ENCODE results near the gene RBL2. TPM values are rescaled to one million over a fixed set of nuclear protein-coding genes. Genes with fewer than 3 reads are reported as not detected.

RBL2 gene
- total RNA-seq, 1 experiment from 2014 or later: 39.6 TPM

DNA sequence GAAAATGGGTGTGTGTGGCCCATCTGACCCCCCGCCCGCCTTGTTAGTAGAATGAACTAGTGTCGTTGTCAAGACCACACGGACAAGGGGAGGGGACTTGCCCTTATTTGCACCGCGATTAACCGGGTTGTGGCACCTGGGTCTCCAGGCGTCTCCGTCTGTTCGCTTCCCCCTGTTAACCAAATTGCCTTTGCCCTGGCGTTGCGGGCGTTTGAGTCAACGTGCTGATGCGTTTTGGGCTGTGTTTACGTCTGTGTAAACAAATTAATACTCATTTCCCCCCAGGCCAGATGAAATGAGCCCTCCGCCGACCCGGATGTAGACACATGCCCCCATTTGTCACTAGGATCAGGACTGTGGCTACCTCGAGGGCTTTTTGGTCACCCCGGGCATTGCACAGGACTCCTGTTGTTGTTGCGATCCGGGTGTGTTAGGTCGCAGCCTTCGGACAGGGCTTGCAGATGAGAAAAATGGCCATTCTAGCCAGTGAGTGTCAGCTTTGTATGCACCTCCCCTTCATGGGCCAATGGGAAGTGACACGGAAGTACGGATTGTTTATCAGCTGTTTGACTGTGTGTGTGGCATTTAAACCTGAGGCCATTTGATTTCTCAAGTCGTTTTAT, 906 bp downstream of the RBL2 start:
- BruUV-seq (replicated peaks): no TSS peak
- intact Hi-C loops (cut with micrococcal nuclease; ENCODE audit: unreplicated experiment): no loop called here
- H3K27ac ChIP-seq (ENCODE audit: low read depth, low read length, poor library complexity, severe bottlenecking): peak overlapping the region; percentile 87
- DNase-seq (ENCODE audit: low spot score): peak; percentile 79
- H3K4me3 ChIP-seq (ENCODE audit: low read depth, low read length, poor library complexity, severe bottlenecking): peak overlapping the region; percentile 88
- ChIA-PET POLR2A (ENCODE audit: low non-redundant PET) (no interaction called here), CTCF (no interaction called here)
- no peaks in the 10 kb centered on the region for H3K36me3 ChIP-seq (ENCODE audit: insufficient read depth, low read length, poor library complexity, severe bottlenecking)
- no peaks in the 10 kb centered on the region for H3K9me3 ChIP-seq (ENCODE audit: low read depth, low read length, poor library complexity, severe bottlenecking)
- TF ChIP-seq, protein P1, sequence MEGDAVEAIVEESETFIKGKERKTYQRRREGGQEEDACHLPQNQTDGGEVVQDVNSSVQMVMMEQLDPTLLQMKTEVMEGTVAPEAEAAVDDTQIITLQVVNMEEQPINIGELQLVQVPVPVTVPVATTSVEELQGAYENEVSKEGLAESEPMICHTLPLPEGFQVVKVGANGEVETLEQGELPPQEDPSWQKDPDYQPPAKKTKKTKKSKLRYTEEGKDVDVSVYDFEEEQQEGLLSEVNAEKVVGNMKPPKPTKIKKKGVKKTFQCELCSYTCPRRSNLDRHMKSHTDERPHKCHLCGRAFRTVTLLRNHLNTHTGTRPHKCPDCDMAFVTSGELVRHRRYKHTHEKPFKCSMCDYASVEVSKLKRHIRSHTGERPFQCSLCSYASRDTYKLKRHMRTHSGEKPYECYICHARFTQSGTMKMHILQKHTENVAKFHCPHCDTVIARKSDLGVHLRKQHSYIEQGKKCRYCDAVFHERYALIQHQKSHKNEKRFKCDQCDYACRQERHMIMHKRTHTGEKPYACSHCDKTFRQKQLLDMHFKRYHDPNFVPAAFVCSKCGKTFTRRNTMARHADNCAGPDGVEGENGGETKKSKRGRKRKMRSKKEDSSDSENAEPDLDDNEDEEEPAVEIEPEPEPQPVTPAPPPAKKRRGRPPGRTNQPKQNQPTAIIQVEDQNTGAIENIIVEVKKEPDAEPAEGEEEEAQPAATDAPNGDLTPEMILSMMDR (conservative IDR thresholded peaks at IDR 0.05; ENCODE audit: low read depth, low read length): no peak
- TF ChIP-seq EZH2 (IDR thresholded peaks at IDR 0.05; ENCODE audit: borderline replicate concordance, low read depth, low read length, poor library complexity, severe bottlenecking): no peak
- no peaks in the 10 kb centered on the region for H3K27me3 ChIP-seq (replicated peaks; ENCODE audit: insufficient read depth, low read depth, low read length, poor library complexity)
- H3K4me1 ChIP-seq (ENCODE audit: insufficient read depth, low read length, poor library complexity, severe bottlenecking): peaks cover 7% of the 10 kb centered on the region

DNA sequence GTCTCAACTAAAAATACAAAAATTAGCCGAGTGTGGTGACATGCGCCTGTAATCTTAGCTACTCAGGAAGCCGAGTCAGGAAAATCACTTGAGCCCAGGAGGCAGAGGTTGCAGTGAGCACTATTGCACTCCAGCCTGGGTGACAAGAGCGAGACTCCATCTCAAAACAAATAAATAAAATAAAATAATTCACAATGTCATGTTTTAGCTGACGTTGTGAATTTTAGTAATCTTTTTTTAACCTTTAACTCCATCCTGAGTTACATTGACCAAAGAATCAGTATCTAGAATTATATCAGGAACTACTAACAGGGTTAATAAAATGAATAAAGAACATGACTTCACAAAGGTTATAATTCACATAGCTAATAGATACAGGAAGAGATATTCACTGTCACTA, 5.9 kb downstream of the RBL2 start:
- no TSS peak for BruUV-seq (replicated peaks)
- Histone ChIP-seq H3K4me3 (ENCODE audit: low read depth, low read length, poor library complexity, severe bottlenecking) (no peak overlapping the region), H3K4me1 (ENCODE audit: insufficient read depth, low read length, poor library complexity, severe bottlenecking) (peaks cover 7% of the 10 kb centered on the region), H3K27ac (ENCODE audit: low read depth, low read length, poor library complexity, severe bottlenecking) (no peak overlapping the region), H3K36me3 (ENCODE audit: insufficient read depth, low read length, poor library complexity, severe bottlenecking) (peaks cover 17% of the 10 kb centered on the region), H3K9me3 (ENCODE audit: low read depth, low read length, poor library complexity, severe bottlenecking) (no peaks in the 10 kb centered on the region), H3K27me3 (replicated peaks; ENCODE audit: insufficient read depth, low read depth, low read length, poor library complexity) (no peaks in the 10 kb centered on the region)
- no peak for DNase-seq (ENCODE audit: low spot score)
- TF ChIP-seq, protein P1 (conservative IDR thresholded peaks at IDR 0.05; ENCODE audit: low read depth, low read length): no peak
- TF ChIP-seq EZH2 (IDR thresholded peaks at IDR 0.05; ENCODE audit: borderline replicate concordance, low read depth, low read length, poor library complexity, severe bottlenecking): no peak
- CTCF ChIA-PET: no interaction called here
- intact Hi-C loops (cut with micrococcal nuclease; ENCODE audit: unreplicated experiment): no loop called here
- POLR2A ChIA-PET (ENCODE audit: low non-redundant PET): no interaction called here

DNA sequence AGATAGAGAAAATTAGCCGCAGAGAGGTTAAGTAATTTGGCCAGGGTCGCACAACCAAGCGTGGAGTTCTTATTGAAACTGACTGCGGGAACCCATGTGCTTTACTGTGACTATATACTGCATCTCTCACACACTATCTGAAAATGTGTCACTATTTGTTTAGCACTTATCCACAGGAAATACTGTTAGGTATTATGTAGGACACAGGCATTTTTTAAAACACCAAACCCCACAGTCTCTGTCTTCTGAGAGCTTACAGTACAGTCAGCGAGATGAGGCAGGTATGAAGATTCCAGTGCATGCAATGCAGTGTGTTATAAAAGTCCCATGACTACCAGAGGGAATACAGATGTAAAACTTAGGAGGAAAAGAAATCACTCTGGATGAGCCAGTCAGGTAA, 11.3 kb downstream of the RBL2 start:
- ChIA-PET CTCF (no interaction called here), POLR2A (ENCODE audit: low non-redundant PET) (no interaction called here)
- no peak for DNase-seq (ENCODE audit: low spot score)

More for the DNA sequence above, 11.3 kb downstream of the RBL2 start:
- peaks cover 23% of the 10 kb centered on the region for H3K36me3 ChIP-seq (ENCODE audit: insufficient read depth, low read length, poor library complexity, severe bottlenecking)
- H3K27ac ChIP-seq (ENCODE audit: low read depth, low read length, poor library complexity, severe bottlenecking): no peak overlapping the region
- intact Hi-C loops (cut with micrococcal nuclease; ENCODE audit: unreplicated experiment): no loop called here
- H3K9me3 ChIP-seq (ENCODE audit: low read depth, low read length, poor library complexity, severe bottlenecking): no peaks in the 10 kb centered on the region
- TF ChIP-seq, protein P1 (conservative IDR thresholded peaks at IDR 0.05; ENCODE audit: low read depth, low read length): no peak
- no peak for TF ChIP-seq EZH2 (IDR thresholded peaks at IDR 0.05; ENCODE audit: borderline replicate concordance, low read depth, low read length, poor library complexity, severe bottlenecking)
- H3K4me1 ChIP-seq (ENCODE audit: insufficient read depth, low read length, poor library complexity, severe bottlenecking): no peaks in the 10 kb centered on the region
- no TSS peak for BruUV-seq (replicated peaks)
- H3K4me3 ChIP-seq (ENCODE audit: low read depth, low read length, poor library complexity, severe bottlenecking): no peak overlapping the region
- H3K27me3 ChIP-seq (replicated peaks; ENCODE audit: insufficient read depth, low read depth, low read length, poor library complexity): no peaks in the 10 kb centered on the region

All from A673 (cell line).